GM10266 (cell line): ENCODE data around the gene SSBP3.
"Not testable (repeated sequence)": the region's sequence is repeated elsewhere in the genome, so short reads cannot be mapped to it uniquely, and the experiment has no call there.

Experiments used
- DNase-seq: peaks from one replicate; pipeline ENCODE4 v3.0.0; 2012; ENCODE audit errors: extremely low spot score
- CTCF ChIP-seq: IDR thresholded peaks from 2 replicates; pipeline ENCODE4 v1.5.1; 2012; ENCODE audit warnings: mild to moderate bottlenecking, low read depth; ENCODE audit not compliant: control insufficient read depth, insufficient read depth; ENCODE audit errors: missing control alignments

SSBP3 gene

GRCh38 chr1:54347261-54347954, 58.8 kb downstream of the SSBP3 start:
- DNase-seq, result no peak
- no peak for TF ChIP-seq CTCF

- not testable (repeated sequence) for DNase-seq
These were observed 60.6 kb downstream of the SSBP3 start for GRCh38 chr1:54345548-54345947.

GRCh38 chr1:54345116-54345515, 61.1 kb downstream of the SSBP3 start:
- no peak for DNase-seq
- no peak for TF ChIP-seq CTCF

- TF ChIP-seq CTCF, result no peak
- DNase-seq, result no peak
These were observed 63.2 kb downstream of the SSBP3 start for GRCh38 chr1:54342742-54343687.

GRCh38 chr1:54342288-54342687, 63.9 kb downstream of the SSBP3 start:
- no peak for DNase-seq
- TF ChIP-seq CTCF, result no peak

- DNase-seq, result no peak
- TF ChIP-seq CTCF, result no peak
These were observed 64.4 kb downstream of the SSBP3 start for GRCh38 chr1:54341763-54342162.

- no peak for TF ChIP-seq CTCF
- no peak for DNase-seq
These were observed 65.3 kb downstream of the SSBP3 start for GRCh38 chr1:54340878-54341277.
